C4-2B (cell line): Measurements from ENCODE around the gene ORAI2.

ENCODE experiments used
- H3K27ac ChIP-seq: fragments of 450-650 bp; 2 replicates; pipeline ENCODE4 v1.5.1; 2017
- CTCF ChIP-seq: fragments of 450-650 bp; conservative IDR thresholded peaks from 2 replicates; pipeline ENCODE4 v1.5.1; 2017; ENCODE audit warnings: mild to moderate bottlenecking
- ZFX ChIP-seq: fragments of 450-650 bp; IDR thresholded peaks from 2 replicates; pipeline ENCODE4 v1.6.1; 2017

Gene ORAI2

DNA sequence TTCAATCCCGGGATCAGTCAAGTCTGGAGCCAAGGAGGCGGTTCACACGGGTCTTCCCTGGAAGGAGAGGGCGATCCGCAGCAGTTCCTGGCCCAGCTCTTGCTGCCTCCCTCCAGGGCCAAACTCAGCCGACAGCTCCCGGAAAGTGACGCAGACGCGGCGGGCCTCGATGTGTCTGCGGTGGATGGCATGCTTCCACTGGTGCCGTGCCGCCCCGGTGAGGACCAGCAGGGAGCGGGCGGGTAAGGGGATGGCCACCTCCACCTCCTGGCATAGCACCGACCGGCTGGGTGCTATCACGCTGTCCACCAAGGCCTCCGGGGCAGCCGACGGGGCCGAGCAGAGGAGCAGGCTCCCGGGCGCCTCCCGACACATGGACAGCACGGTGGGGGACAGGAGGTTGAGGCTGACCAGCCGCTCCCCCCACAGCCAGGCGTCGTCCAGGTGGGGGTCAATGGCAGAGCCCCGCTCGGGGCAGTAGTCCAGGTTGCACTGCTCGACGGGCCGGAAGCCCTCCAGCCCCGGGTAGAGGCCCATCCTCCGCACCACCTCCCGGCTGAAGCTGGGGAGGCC is 24.1 kb downstream of the ORAI2 start:
- H3K27ac ChIP-seq = no peak overlapping the region
- TF ChIP-seq ZFX (no peak), CTCF (no peak)

- no peak overlapping the region for H3K27ac ChIP-seq
- TF ChIP-seq CTCF (no peak), ZFX (no peak)
Measured at GRCh38 chr7:102459221-102459844, 26.0 kb downstream of the ORAI2 start.

GRCh38 chr7:102460467-102460866 is 27.1 kb downstream of the ORAI2 start:
- TF ChIP-seq ZFX (no peak), CTCF (no peak)
- no peak overlapping the region for H3K27ac ChIP-seq

GRCh38 chr7:102463841-102464576 is 30.6 kb downstream of the ORAI2 start:
- H3K27ac ChIP-seq = peak overlapping the region; percentile 86

DNA sequence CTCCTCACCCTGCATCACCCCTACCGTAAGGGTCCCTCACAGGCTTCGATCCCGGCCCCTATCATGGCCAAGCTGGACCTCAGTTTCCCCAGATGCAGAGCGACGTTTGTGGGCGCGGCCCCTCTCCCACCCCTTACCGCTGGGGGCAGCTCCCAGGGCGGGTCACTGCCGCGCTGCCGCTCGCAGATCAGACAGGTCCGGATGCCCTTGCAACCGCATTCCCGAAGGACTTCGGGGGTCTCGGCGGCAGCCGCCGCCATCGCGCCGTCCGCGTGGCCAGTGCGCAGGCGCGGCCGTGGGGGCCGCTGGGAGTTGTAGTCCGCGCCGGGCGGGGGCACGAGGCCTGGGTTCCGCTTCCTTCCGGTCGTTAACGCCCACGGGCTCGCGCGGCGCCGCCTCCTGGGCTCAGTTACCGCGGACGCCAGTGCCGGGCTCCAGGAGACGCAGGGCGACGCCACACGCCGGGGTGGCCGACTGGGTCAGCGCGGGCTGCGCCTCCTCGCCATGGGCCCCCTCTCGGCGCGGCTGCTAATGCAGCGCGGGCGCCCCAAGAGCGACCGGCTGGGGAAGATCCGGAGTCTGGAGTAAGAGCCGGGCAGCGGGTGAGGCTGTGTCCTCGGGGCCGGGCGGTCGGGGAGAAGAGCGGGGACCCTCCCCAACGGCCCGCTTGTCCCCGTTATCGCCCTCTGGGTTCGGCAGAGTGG is 31.4 kb downstream of the ORAI2 start, which contains the start of the genes ALKBH4 and LRWD1:
Gene ALKBH4, minus strand, starts transcription at position 287 of the 704 bp plus-strand sequence. Its CDS starts 27 bp downstream, at position 260.
Gene LRWD1, plus strand, starts transcription at position 408 of the 704 bp plus-strand sequence. Its CDS starts 97 bp downstream, at position 505.
- TF ChIP-seq CTCF (no peak), ZFX (peak; percentile 36; the same call in 1 of the 2 replicates)
- H3K27ac ChIP-seq = peak within 1 kb of the TSS; percentile 86

More at GRCh38 chr7:102463841-102464576, 30.6 kb downstream of the ORAI2 start:
- TF ChIP-seq CTCF (no peak), ZFX (no peak)

DNA sequence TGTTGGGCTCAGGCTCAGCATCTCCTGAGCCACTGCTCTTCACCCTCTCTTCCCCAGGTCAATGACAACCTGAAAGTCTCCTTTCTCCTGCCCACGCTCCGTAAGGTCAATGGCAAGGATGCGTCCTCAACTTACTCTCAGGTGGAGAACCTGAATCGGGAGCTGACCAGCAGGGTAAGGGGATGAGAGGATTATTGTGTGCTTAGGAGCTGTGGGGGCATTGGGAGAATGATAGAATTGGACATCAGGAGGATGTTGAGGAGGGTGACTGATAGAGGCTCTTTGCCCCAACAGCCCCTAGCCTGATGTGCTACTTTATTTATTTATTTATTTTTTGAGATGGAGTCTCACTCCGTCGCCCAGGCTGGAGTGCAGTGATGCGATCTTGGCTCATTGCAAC is 32.7 kb downstream of the ORAI2 start:
- H3K27ac ChIP-seq = no peak overlapping the region; the same call in 1 of the 2 replicates

More for the DNA sequence above, 32.7 kb downstream of the ORAI2 start:
- TF ChIP-seq ZFX (no peak), CTCF (no peak)
